SH-SY5Y (cell line): Measurements from ENCODE around the gene DLX3.

ENCODE experiments used
- GATA2 ChIP-seq: IDR thresholded peaks from 2 replicates; pipeline ENCODE4 v1.6.1; 2011; ENCODE audit warnings: mild to moderate bottlenecking, low read depth, low read length
- GATA3 ChIP-seq: IDR thresholded peaks from 2 replicates; pipeline ENCODE4 v1.6.1; 2011; ENCODE audit warnings: low read depth, mild to moderate bottlenecking, low read length, moderate library complexity

GRCh38 chr17:50026837-50027171, 31.8 kb upstream of the DLX3 start:
- TF ChIP-seq GATA2 (no peak), GATA3 (no peak)
